Astrocyte (in vitro differentiated cells and primary cell): ENCODE data around the gene SLC6A16. TPM values are rescaled to one million over a fixed set of nuclear protein-coding genes. Genes with fewer than 3 reads are reported as not detected.
"Not testable (repeated sequence)": the region's sequence is repeated elsewhere in the genome, so short reads cannot be mapped to it uniquely, and the experiment has no call there.

Experiments
- DNase-seq: peaks from one replicate; pipeline ENCODE4 v3.0.0-alpha.2; 2010; ENCODE audit warnings: low read depth
- FAIRE-seq: peaks from 2 replicates; lab custom pipeline; 2011; peaks lifted over from hg19 to GRCh38; lab: Jason Lieb, UNC
- H2AFZ ChIP-seq: 2 replicates; pipeline ENCODE4 v1.6.0; 2012; ENCODE audit warnings: low read depth, low read length, inconsistent platforms
- H3K27ac ChIP-seq: 2 replicates; pipeline ENCODE4 v1.5.1; 2011; ENCODE audit warnings: low read depth, low read length, inconsistent platforms
- H3K27me3 ChIP-seq: 2 replicates; pipeline ENCODE4 v1.6.0; 2011; ENCODE audit warnings: low read length, inconsistent platforms; ENCODE audit not compliant: insufficient read depth
- H3K36me3 ChIP-seq: 2 replicates; pipeline ENCODE4 v1.5.1; 2011; ENCODE audit warnings: low read length, inconsistent platforms; ENCODE audit not compliant: insufficient read depth
- H3K4me1 ChIP-seq: 2 replicates; pipeline ENCODE4 v1.5.1; 2011; ENCODE audit warnings: low read length, inconsistent platforms; ENCODE audit not compliant: insufficient read depth
- H3K4me2 ChIP-seq: 2 replicates; pipeline ENCODE4 v1.6.0; 2012; ENCODE audit warnings: low read length, inconsistent platforms
- H3K4me3 ChIP-seq: 2 replicates; pipeline ENCODE4 v1.5.1; 2011; ENCODE audit warnings: low read depth, mild to moderate bottlenecking, low read length, inconsistent platforms; ENCODE audit not compliant: insufficient read depth
- H3K79me2 ChIP-seq: 2 replicates; pipeline ENCODE4 v1.6.0; 2012; ENCODE audit warnings: mild to moderate bottlenecking, low read length, inconsistent platforms; ENCODE audit not compliant: insufficient read depth
- H3K9ac ChIP-seq: 2 replicates; pipeline ENCODE4 v1.6.0; 2012; ENCODE audit warnings: mild to moderate bottlenecking, low read length, inconsistent platforms
- H3K9me3 ChIP-seq: 2 replicates; pipeline ENCODE4 v1.5.1; 2012; ENCODE audit warnings: low read depth, mild to moderate bottlenecking, low read length, inconsistent platforms; ENCODE audit not compliant: insufficient read depth
- H4K20me1 ChIP-seq: 2 replicates; pipeline ENCODE4 v1.6.0; 2012; ENCODE audit warnings: low read length, inconsistent platforms; ENCODE audit not compliant: insufficient read depth
- H3K27ac Mint-ChIP-seq: one replicate; pipeline ENCODE4 v1.8.0; 2021; ENCODE audit warnings: mild to moderate bottlenecking, mixed read lengths; ENCODE audit not compliant: unreplicated experiment
- H3K27me3 Mint-ChIP-seq: one replicate; pipeline ENCODE4 v1.8.0; 2021; ENCODE audit warnings: low read depth, mixed read lengths; ENCODE audit not compliant: unreplicated experiment
- H3K36me3 Mint-ChIP-seq: one replicate; pipeline ENCODE4 v1.8.0; 2021; ENCODE audit warnings: low read depth, mixed read lengths; ENCODE audit not compliant: unreplicated experiment
- H3K4me1 Mint-ChIP-seq: one replicate; pipeline ENCODE4 v1.8.0; 2021; ENCODE audit warnings: low read depth, mixed read lengths; ENCODE audit not compliant: unreplicated experiment
- H3K4me3 Mint-ChIP-seq: one replicate; pipeline ENCODE4 v1.8.0; 2021; ENCODE audit warnings: mild to moderate bottlenecking, moderate library complexity, mixed read lengths; ENCODE audit not compliant: unreplicated experiment
- H3K9me3 Mint-ChIP-seq: one replicate; pipeline ENCODE4 v1.8.0; 2021; ENCODE audit warnings: mild to moderate bottlenecking, mixed read lengths; ENCODE audit not compliant: unreplicated experiment
- CTCF ChIP-seq: IDR thresholded peaks from 2 replicates; pipeline ENCODE4 v1.5.1; 2011; ENCODE audit warnings: low read depth, mild to moderate bottlenecking, inconsistent platforms, low read length, moderate library complexity; ENCODE audit not compliant: insufficient read depth
- EZH2 ChIP-seq: IDR thresholded peaks from 2 replicates; pipeline ENCODE4 v1.6.1; 2012; ENCODE audit warnings: mild to moderate bottlenecking, low read length, inconsistent platforms; ENCODE audit not compliant: insufficient read depth
- total RNA-seq: library from RNA; stranded (reverse); gene quantifications from 2 replicates; pipeline ENCODE4 v1.2.1, GENCODE V29; 2021

Gene SLC6A16
- total RNA-seq, 1 donor from 2014 or later = 4.6 TPM

DNA sequence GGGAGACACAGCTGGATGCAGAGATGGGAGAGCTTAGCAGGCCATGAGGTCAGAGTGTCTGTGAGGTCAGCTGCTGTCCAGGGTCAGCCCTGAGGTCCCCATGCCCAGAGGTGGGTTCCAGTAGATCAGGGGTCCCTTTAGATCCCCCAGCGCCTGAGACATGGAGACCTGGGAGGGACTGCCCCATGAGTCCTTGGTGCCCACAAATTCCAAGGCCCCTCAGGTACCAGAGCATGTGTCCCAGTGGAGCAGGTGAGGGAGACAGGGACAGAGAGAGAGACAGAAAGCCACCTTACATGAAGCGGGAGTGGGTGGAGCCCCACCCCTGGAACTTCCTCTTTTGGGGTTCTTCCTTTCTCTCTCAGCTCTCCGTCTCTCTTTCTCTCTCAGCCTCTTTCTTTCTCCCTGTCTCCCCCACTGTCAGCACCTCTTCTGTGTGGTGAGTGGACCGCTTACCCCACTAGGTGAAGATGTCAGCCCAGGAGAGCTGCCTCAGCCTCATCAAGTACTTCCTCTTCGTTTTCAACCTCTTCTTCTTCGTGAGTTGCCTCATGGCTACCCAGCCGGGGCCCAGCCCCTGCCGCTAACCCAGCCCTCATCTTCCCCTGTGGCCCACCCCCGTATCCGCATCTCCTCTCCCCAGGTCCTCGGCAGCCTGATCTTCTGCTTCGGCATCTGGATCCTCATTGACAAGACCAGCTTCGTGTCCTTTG is 10.2 kb upstream of the SLC6A16 start, which contains the start of gene CD37:
TSS of gene CD37 (plus strand) at position 336 of the 713 bp plus-strand sequence. CDS start at position 471, 135 bp downstream.
- Histone ChIP-seq H3K4me1 (peaks cover 6% of the 10 kb centered on the region), H3K4me2 (no peak within 1 kb of the TSS), H4K20me1 (peaks cover 21% of the 10 kb centered on the region), H3K36me3 (no peaks in the 10 kb centered on the region), H2AFZ (no peak within 1 kb of the TSS), H3K27ac (no peak within 1 kb of the TSS), H3K4me3 (no peak within 1 kb of the TSS), H3K79me2 (no peaks in the 10 kb centered on the region), H3K9ac (no peak within 1 kb of the TSS), H3K9me3 (no peaks in the 10 kb centered on the region), H3K27me3 (no peaks in the 10 kb centered on the region)
- no peak for TF ChIP-seq EZH2
- TF ChIP-seq CTCF = no peak
- Mint-ChIP-seq H3K4me1 (peaks cover 9% of the 10 kb centered on the region), H3K27me3 (peaks cover 5% of the 10 kb centered on the region), H3K36me3 (peaks cover 15% of the 10 kb centered on the region), H3K27ac (no peak within 1 kb of the TSS), H3K9me3 (peaks cover 3% of the 10 kb centered on the region), H3K4me3 (no peak within 1 kb of the TSS)
- FAIRE-seq = no peak
- no peak for DNase-seq

DNA sequence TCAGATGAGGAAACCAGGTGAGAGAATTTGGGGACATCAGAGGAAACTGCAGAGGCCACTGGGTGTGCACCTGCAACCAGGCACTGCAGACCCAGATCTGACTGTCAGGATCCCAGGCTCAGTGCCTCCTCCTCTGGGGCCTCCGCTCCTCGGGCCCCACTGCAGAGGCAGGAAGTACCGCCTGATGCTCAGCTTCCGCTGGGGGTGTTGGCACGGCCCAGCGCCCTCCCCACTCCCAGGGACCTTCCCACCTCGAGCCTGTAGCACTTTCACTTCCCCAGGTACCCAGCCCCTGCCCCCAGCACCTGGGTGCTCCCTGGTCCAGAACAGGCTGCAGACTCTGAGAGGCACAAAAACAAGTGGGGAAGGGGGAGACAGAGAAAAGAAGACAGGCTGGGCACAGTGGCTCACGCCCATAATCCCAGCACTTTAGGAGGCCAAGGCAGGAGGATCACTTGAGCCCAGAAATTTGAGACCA is 8.9 kb upstream of the SLC6A16 start:
- H3K4me1 ChIP-seq = no peaks in the 10 kb centered on the region
- no peak overlapping the region for H3K4me2 ChIP-seq
- H3K27me3 Mint-ChIP-seq = peaks cover 5% of the 10 kb centered on the region
- H3K9me3 ChIP-seq = no peaks in the 10 kb centered on the region
- peaks cover 12% of the 10 kb centered on the region for H3K4me1 Mint-ChIP-seq
- H3K27ac Mint-ChIP-seq = peak overlapping the region; percentile 59
- H3K4me3 ChIP-seq = no peak overlapping the region
- no peaks in the 10 kb centered on the region for H3K27me3 ChIP-seq
- no peak overlapping the region for H3K4me3 Mint-ChIP-seq
- H3K27ac ChIP-seq = no peak overlapping the region
- TF ChIP-seq CTCF (no peak), EZH2 (no peak)
- no peak for FAIRE-seq
- peaks cover 17% of the 10 kb centered on the region for H4K20me1 ChIP-seq
- H3K79me2 ChIP-seq = no peaks in the 10 kb centered on the region
- H2AFZ ChIP-seq = no peak overlapping the region
- H3K9me3 Mint-ChIP-seq = peaks cover 3% of the 10 kb centered on the region
- H3K36me3 Mint-ChIP-seq = peaks cover 23% of the 10 kb centered on the region
- H3K9ac ChIP-seq = no peak overlapping the region
- H3K36me3 ChIP-seq = no peaks in the 10 kb centered on the region
- DNase-seq = no peak

DNA sequence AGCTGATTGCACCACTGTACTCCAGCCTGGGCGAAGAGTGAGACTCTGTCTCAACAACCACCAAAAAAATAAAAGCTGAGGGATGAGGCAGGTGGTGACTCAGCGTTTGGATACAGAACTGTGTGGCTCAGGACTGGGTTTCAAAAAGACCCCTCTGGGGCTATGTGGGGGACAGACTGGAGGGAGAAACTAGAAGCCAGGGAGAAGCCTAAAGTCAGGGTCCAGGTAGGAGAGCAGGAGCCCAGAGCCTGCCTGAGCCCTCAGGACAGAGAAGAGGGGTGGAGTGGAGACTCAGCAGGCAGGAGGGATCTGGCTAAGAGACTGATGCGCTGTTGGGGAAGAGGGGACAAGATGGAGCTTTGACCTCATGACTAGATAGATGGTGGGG is 8.4 kb upstream of the SLC6A16 start:
- H3K4me1 Mint-ChIP-seq = peaks cover 11% of the 10 kb centered on the region
- H3K4me2 ChIP-seq = no peak overlapping the region
- no peak overlapping the region for H2AFZ ChIP-seq
- DNase-seq = no peak
- no peaks in the 10 kb centered on the region for H3K9me3 ChIP-seq
- H3K36me3 Mint-ChIP-seq = peaks cover 28% of the 10 kb centered on the region
- H3K27me3 ChIP-seq = no peaks in the 10 kb centered on the region
- no peaks in the 10 kb centered on the region for H3K79me2 ChIP-seq
- TF ChIP-seq EZH2 (no peak), CTCF (no peak)
- peak overlapping the region; percentile 59 for H3K27ac Mint-ChIP-seq
- H4K20me1 ChIP-seq = peaks cover 12% of the 10 kb centered on the region
- no peak overlapping the region for H3K9ac ChIP-seq
- H3K4me3 ChIP-seq = no peak overlapping the region
- H3K27ac ChIP-seq = no peak overlapping the region
- peaks cover 3% of the 10 kb centered on the region for H3K27me3 Mint-ChIP-seq
- FAIRE-seq = no peak
- peaks cover 2% of the 10 kb centered on the region for H3K9me3 Mint-ChIP-seq
- H3K4me1 ChIP-seq = no peaks in the 10 kb centered on the region
- no peaks in the 10 kb centered on the region for H3K36me3 ChIP-seq
- no peak overlapping the region for H3K4me3 Mint-ChIP-seq

DNA sequence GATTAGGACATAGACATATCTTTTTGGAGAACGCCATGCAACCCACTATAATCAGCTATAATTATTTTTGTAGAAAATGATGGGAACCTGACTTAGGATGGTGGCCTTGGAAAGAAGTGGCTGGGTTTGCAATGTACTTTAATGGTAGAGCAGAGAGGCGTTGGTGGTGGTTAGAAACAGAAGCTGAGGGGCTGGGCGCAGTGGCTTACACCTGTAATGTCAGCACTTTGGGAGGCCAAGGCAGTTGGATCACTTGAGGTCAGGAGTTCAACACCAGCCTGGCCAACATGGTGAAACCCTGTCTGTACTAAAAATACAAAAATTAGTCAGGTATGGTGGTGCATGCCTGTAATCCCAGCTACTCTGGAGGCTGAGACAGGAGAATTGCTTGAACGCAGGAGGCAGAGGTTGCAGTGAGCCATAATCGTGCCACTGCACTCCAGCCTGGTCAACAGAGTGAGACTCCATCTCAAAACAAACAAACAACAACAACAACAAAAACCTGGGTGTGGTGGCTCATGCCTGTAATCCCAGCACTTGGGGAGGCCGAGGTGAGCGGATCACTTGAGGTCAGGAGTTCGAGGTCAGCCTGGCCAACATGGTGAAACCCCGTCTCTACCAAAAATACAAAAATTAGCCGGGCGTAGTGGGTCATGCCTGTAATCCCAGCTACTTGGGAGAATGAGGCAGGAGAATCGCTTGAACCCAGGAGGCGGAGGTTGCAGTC is 7.9 kb upstream of the SLC6A16 start:
- not testable (repeated sequence) for H3K4me3 ChIP-seq, DNase-seq, H3K4me2 ChIP-seq, H3K27ac ChIP-seq, H2AFZ ChIP-seq, H3K9me3 Mint-ChIP-seq, H3K27me3 ChIP-seq, H3K9ac ChIP-seq, H3K27ac Mint-ChIP-seq, H3K27me3 Mint-ChIP-seq, H3K4me1 ChIP-seq, FAIRE-seq, H3K9me3 ChIP-seq, H3K36me3 ChIP-seq, H3K4me3 Mint-ChIP-seq, H3K4me1 Mint-ChIP-seq, H3K79me2 ChIP-seq
- H4K20me1 ChIP-seq = peaks cover 11% of the 10 kb centered on the region
- H3K36me3 Mint-ChIP-seq = peaks cover 31% of the 10 kb centered on the region
